CD4-positive, alpha-beta T cell treated with Interleukin-21 for 1 hour (primary cell): ENCODE results near the gene SRP9.
A peak's percentile ranks its signal among the peaks of the same experiment; 100 is the strongest.
"Not testable (repeated sequence)": the region's sequence is repeated elsewhere in the genome, so short reads cannot be mapped to it uniquely, and the experiment has no call there.

Experiments
- DNase-seq: peaks from one replicate; pipeline ENCODE4 v3.0.0-alpha.2; 2020

The SRP9 gene

GRCh38 chr1:225757927-225758656 is 19.5 kb upstream of the SRP9 start:
- no peak for DNase-seq

GRCh38 chr1:225759972-225760371 is 17.7 kb upstream of the SRP9 start:
- DNase-seq = not testable (repeated sequence)

- DNase-seq = no peak
Measured at GRCh38 chr1:225760531-225760930, 17.1 kb upstream of the SRP9 start.

- not testable (repeated sequence) for DNase-seq
Measured at GRCh38 chr1:225761395-225761794, 16.2 kb upstream of the SRP9 start.

- DNase-seq = no peak
Measured at GRCh38 chr1:225762002-225762441, 15.6 kb upstream of the SRP9 start.

GRCh38 chr1:225762444-225762843 is 15.2 kb upstream of the SRP9 start:
- no peak for DNase-seq

- DNase-seq = no peak
Measured at GRCh38 chr1:225763716-225764548, 13.7 kb upstream of the SRP9 start.

- no peak for DNase-seq
Measured at GRCh38 chr1:225765982-225766674, 11.5 kb upstream of the SRP9 start.

- no peak for DNase-seq
Measured at GRCh38 chr1:225766967-225767633, 10.5 kb upstream of the SRP9 start.

GRCh38 chr1:225767634-225768540 is 9.7 kb upstream of the SRP9 start:
- DNase-seq = no peak

- no peak for DNase-seq
Measured at GRCh38 chr1:225768662-225769426, 8.8 kb upstream of the SRP9 start.

- DNase-seq = no peak
Measured at GRCh38 chr1:225769687-225770086, 7.9 kb upstream of the SRP9 start.

GRCh38 chr1:225770561-225771248 is 6.9 kb upstream of the SRP9 start:
- no peak for DNase-seq

GRCh38 chr1:225771661-225772322 is 5.8 kb upstream of the SRP9 start:
- DNase-seq = no peak

GRCh38 chr1:225772323-225772768 is 5.3 kb upstream of the SRP9 start:
- peak; percentile 27 for DNase-seq

- DNase-seq = no peak
Measured at GRCh38 chr1:225772848-225773247, 4.8 kb upstream of the SRP9 start.

- DNase-seq = no peak
Measured at GRCh38 chr1:225774281-225775147, 3.1 kb upstream of the SRP9 start.

- no peak for DNase-seq
Measured at GRCh38 chr1:225776294-225776693, 1.3 kb upstream of the SRP9 start.
